Cardiac fibroblast (primary cell): ENCODE results near the gene NAA11.
"Not testable (repeated sequence)": the region's sequence is repeated elsewhere in the genome, so short reads cannot be mapped to it uniquely, and the experiment has no call there.

ENCODE experiments used
- DNase-seq, 2 donors: peaks; one replicate each; pipeline versions ENCODE4 v3.0.0 to v3.0.0-alpha.2; 2010; ENCODE audit warnings: low read depth in 2 of 2
- H3K4me3 ChIP-seq, 2 donors: replicated peaks in 1 of 2; 1 replicate in 1 of 2; 2 replicates in 1 of 2; pipeline ENCODE4 v1.5.1; 2011; ENCODE audit warnings: low read depth in 2 of 2, low read length in 2 of 2, mild to moderate bottlenecking in 2 of 2, moderate library complexity in 1 of 2
- TF ChIP-seq, protein P1 (sequence below): IDR thresholded peaks from one replicate; pipeline ENCODE4 v1.5.1; 2011; ENCODE audit warnings: low read depth, mild to moderate bottlenecking, low read length, inconsistent platforms

Gene NAA11

DNA sequence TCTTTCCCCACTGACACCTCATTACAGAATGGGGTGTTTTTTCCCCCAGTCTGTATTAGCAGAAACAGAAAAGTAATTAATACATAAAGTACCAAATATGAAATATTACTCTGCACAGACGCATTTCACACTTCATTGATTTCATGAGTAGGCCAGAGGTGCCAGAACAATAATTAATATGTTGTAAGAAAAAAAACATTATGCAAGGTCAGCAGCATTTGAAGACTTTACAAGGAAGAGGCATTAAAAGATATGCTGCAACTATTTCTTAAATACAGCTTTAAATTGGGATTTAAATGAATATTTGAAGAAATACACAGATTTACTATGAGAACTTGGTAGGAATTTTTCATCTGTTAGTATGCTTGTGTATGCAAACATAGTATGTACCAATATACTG lies 37.7 kb downstream of the NAA11 start:
- no peak overlapping the region for H3K4me3 ChIP-seq
- TF ChIP-seq, protein P1, sequence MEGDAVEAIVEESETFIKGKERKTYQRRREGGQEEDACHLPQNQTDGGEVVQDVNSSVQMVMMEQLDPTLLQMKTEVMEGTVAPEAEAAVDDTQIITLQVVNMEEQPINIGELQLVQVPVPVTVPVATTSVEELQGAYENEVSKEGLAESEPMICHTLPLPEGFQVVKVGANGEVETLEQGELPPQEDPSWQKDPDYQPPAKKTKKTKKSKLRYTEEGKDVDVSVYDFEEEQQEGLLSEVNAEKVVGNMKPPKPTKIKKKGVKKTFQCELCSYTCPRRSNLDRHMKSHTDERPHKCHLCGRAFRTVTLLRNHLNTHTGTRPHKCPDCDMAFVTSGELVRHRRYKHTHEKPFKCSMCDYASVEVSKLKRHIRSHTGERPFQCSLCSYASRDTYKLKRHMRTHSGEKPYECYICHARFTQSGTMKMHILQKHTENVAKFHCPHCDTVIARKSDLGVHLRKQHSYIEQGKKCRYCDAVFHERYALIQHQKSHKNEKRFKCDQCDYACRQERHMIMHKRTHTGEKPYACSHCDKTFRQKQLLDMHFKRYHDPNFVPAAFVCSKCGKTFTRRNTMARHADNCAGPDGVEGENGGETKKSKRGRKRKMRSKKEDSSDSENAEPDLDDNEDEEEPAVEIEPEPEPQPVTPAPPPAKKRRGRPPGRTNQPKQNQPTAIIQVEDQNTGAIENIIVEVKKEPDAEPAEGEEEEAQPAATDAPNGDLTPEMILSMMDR = no peak
- no peak for DNase-seq

DNA sequence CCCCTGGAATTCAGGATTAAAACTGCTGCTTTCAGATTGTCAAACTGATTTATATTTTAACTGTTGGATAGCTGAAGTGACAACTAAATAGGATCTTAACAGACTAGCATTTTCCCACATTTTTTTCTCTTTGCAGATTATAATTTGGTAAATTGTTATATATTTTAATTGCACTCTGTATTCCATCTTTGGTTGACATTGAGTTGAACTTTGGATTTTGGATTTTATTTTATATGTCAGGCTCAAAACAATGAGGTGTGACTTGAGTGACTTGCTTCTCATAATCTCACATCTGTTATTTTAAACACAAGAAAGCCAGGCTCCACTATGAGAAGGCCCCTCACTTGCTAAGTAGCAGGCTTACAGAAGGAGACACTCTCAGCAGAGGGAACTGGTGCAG lies 38.1 kb downstream of the NAA11 start:
- no peak for DNase-seq
- TF ChIP-seq, protein P1 = no peak
- H3K4me3 ChIP-seq = no peak overlapping the region

DNA sequence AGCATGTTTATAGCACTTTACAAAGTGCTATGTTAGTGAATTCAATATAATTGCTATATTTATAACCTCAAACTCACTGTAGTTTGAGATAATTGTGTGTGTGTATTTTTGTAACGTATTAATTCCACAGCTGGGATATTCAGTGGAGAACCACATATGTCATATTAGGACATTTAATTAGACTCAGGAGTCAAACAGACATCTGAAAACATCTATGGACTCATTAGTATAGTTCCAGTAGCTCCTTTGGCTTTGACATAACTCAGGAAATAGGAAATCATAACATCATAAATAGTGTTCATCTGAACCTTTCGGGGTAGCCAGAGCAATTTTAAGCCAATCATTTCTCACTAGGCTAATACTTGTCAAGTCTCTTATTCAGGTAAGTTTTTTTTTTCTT lies 38.8 kb downstream of the NAA11 start:
- no peak for DNase-seq
- no peak overlapping the region for H3K4me3 ChIP-seq
- TF ChIP-seq, protein P1 = no peak

DNA sequence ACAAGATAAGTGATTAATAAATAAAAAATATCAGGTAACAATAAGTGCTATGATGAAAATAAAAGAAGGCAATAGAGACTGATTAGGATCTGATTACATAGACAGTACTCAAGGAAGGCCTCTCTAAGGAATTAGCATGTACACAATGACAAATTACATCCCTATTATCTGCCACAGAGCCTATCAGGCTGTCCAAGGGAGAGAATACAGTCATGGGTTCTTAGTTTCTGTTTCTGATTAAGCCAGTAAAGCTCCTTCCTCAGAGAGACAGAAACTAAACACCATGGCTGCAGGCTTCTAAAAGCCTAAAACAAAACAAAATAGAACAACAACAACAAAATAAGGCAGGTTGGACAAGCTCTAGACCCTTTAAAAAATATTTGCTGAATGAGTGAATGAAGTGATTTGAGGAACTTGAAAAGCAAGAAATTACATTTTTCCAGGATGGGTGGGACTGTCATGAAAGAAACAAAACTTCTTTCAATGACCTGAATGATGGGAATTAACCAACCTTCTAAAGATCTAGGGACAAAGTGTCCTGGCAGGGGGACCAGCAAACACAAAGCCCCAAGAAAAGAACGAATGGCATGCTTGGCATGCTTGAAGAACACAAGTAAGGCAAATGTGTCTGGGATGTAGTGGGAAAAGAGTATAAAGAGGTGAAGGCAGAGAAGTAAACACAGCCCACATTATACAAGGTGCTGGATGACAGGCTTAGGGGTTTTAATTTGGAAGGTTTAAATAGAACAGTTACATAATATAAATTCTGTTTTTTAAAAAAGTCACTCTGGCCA lies 44.1 kb downstream of the NAA11 start:
- DNase-seq = no peak
- TF ChIP-seq, protein P1 = no peak

DNA sequence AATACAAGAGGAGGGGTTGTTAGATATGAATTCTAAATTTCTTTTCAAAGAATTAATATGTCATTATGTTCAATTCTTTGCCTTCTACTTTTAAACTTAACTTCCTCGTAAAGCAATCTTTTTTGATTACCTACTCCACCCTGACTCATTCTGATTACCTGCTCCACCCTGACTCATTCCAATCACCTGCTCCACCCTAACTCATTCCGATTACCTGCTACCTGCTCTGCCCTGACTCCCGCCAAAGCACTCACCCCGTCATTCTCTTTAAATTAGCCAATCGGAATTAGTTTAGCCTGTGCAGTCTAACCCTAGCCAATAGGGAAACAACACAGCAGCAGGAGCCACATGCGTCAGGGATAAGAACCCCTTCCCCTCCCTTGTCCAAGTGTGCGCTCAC lies 48.4 kb downstream of the NAA11 start:
- not testable (repeated sequence) for DNase-seq, H3K4me3 ChIP-seq

More for the DNA sequence above, 44.1 kb downstream of the NAA11 start:
- no peak overlapping the region for H3K4me3 ChIP-seq

DNA sequence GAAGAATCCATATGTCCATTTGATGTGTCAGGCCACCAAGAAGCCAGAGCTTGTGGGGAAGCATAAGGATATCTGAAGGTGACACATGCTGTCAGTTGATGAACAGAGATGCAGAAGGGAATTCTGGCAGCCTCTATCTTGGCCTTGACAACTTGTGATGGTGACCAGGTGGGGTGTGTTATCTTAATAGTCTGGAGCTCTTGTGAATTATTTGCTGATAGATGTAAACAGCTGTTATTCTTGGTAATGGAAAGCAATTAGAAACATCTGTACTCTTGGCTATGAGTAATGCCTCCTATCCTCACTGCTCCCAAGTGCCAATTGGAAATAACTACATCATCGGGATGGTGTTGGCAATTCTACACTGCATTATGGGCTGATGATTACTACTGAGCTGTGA lies 51.9 kb downstream of the NAA11 start:
- no peak overlapping the region for H3K4me3 ChIP-seq
- DNase-seq = no peak
- TF ChIP-seq, protein P1 = no peak

DNA sequence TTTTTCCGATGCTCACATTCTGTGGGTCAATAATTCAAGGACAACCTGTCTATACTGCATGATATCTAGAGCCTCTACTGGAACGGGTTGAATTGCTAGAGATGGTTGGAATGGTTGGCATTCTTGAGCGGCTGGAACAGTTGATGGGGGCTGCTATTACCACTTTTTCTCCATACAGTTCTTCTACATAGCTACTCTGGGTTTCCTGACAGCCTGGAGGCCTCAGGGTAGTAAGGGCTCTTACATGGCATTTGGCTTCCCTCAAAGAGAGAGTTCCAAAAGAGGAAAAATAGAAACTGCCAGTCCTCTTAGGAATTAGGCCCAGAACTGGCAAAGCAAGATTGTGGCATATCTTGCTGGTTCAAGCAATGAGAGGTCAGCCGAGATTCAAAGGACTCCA lies 53.1 kb downstream of the NAA11 start:
- DNase-seq = no peak
- TF ChIP-seq, protein P1 = no peak
- H3K4me3 ChIP-seq = no peak overlapping the region
